ENCODE data around the gene CDHR3. TPM values are rescaled to one million over a fixed set of nuclear protein-coding genes. Genes with fewer than 3 reads are reported as not detected.

The CDHR3 gene
- total and polyA plus RNA-seq, 2 of the 8 experiments (the other 6 are each of a cell fraction or from before 2014, with no cell fraction given): 6.4 to 6.8 TPM

DNA sequence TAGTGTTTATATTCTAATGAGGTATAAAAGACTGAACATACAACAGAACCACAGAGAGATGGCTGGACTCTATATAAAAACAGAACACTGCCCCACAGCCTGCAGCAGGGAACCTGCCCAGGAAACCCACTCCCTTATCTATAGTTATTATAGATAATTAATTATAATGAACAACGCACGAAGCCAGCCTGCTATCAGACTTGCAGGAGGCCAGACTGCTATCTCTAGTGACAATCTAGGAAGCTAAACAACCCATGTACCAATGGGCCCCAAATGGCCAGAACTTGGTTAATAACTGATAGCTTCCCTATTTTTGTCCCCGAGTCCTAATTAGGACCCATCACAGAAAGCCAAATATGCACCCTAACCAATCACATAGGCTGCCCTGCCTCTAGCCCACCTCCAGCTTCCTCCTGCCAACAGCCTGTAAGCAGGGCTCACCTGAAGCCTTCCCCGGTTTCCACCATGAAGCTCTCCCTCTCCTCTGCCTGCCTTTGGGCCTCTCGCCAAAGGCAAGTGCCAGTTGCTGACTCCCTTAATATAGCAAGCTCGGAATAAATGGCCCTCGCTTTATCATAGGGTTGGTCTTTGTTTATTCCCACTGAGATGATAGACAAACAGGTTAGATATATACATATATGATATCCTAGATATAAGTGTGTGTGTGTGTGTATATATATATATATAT is 74.6 kb downstream of the CDHR3 start:
- Histone ChIP-seq H3K27ac (ENCODE audit: low read depth, low read length) (no peak overlapping the region), H3K4me2 (ENCODE audit: insufficient read depth in 1 of 2, low read depth in 2 of 2, low read length in 2 of 2) (no peak overlapping the region), H4K91ac (replicated peaks; ENCODE audit: insufficient read length, low read length) (no peak overlapping the region), H3K23ac (ENCODE audit: insufficient read length) (no peak overlapping the region), H3K4me1 (replicated peaks in 1 of 4; ENCODE audit: control insufficient read depth in 3 of 4, insufficient read depth in 4 of 4, low read length in 3 of 4) (peaks cover 0 to 7% (median 0%) of the 10 kb centered on the region in 4 experiments; a peak in 3 of 7 replicates), H3K56ac (replicated peaks; ENCODE audit: insufficient read length, low read depth, low read length) (no peak overlapping the region), H3K36me3 (ENCODE audit: control insufficient read depth in 2 of 4, insufficient read depth in 4 of 4, low read length in 3 of 4) (no peaks in the 10 kb centered on the region), H3K18ac (ENCODE audit: extremely low read depth, low read length) (no peak overlapping the region), H3K14ac (ENCODE audit: insufficient read length) (no peak overlapping the region), H3K79me2 (ENCODE audit: control insufficient read depth in 1 of 2, insufficient read depth in 2 of 2, low read length in 2 of 2) (no peaks in the 10 kb centered on the region), H2BK20ac (ENCODE audit: low read length) (no peak overlapping the region), H3K9ac (replicated peaks in 1 of 4; ENCODE audit: extremely low read depth in 1 of 4, low read depth in 3 of 4, low read length in 3 of 4) (no peak overlapping the region), H2BK120ac (replicated peaks; ENCODE audit: low read depth, low read length) (no peak overlapping the region), H3K79me1 (ENCODE audit: low read depth, low read length) (no peaks in the 10 kb centered on the region), H2AK5ac (ENCODE audit: low read depth, low read length) (no peak overlapping the region), H4K8ac (ENCODE audit: extremely low read depth, insufficient read depth, low read length) (no peak overlapping the region), H2AFZ (ENCODE audit: low read length) (no peak overlapping the region), H3K4me3 (ENCODE audit: extremely low read depth in 1 of 4, insufficient read depth in 2 of 4, low read depth in 3 of 4, low read length in 4 of 4) (no peak overlapping the region), H3K9me3 (ENCODE audit: insufficient read depth in 2 of 2, low read depth in 1 of 2, low read length in 1 of 2) (no peaks in the 10 kb centered on the region), H2BK15ac (ENCODE audit: low read length) (no peak overlapping the region), H3K23me2 (ENCODE audit: low read depth, low read length) (no peaks in the 10 kb centered on the region), H2BK5ac (ENCODE audit: low read depth, low read length) (no peak overlapping the region), H4K5ac (ENCODE audit: insufficient read length, low read depth, low read length) (no peak overlapping the region), H4K20me1 (replicated peaks in 1 of 2; ENCODE audit: control insufficient read depth in 1 of 2, insufficient read depth in 2 of 2, low read length in 2 of 2) (no peaks in the 10 kb centered on the region), H2BK12ac (ENCODE audit: low read depth, low read length) (no peak overlapping the region), H3K4ac (replicated peaks; ENCODE audit: insufficient read length, low read depth, low read length) (no peak overlapping the region), H3K27me3 (replicated peaks in 1 of 4; ENCODE audit: control insufficient read depth in 3 of 4, extremely low read depth in 1 of 4, insufficient read depth in 3 of 4, low read length in 3 of 4) (no peaks in the 10 kb centered on the region)
- 76% methylated on average over 7 of the region's 7 CpGs; no CpG with 5 or more reads in 1 of the 2 experiments for WGBS, 2 experiments (ENCODE audit: extremely low coverage in 1 of 2, insufficient coverage in 1 of 2, insufficient read length in 1 of 2, insufficient replicate concordance in 2 of 2, low coverage in 1 of 2, low lambda C conversion rate in 2 of 2, missing lambda C conversion rate in 1 of 2)
- FAIRE-seq (no peak), DNase-seq (ENCODE audit: low read depth in 1 of 2, low spot score in 2 of 2) (no peak)
- ChIA-PET POLR2A (ENCODE audit: partially characterized antibody) (interaction anchor here (1.0 kb wide), 1 partner anchor 48 kb away, joined by 3 read pairs; no protein-coding TSS in a partner anchor), CTCF (ENCODE audit: partially characterized antibody) (interaction anchor here (0.6 to 13.5 kb wide), 10 partner anchors 10 to 394 kb away, joined by 3 to 265 read pairs (median 6); no protein-coding TSS in a partner anchor)
- TF ChIP-seq, protein P1, sequence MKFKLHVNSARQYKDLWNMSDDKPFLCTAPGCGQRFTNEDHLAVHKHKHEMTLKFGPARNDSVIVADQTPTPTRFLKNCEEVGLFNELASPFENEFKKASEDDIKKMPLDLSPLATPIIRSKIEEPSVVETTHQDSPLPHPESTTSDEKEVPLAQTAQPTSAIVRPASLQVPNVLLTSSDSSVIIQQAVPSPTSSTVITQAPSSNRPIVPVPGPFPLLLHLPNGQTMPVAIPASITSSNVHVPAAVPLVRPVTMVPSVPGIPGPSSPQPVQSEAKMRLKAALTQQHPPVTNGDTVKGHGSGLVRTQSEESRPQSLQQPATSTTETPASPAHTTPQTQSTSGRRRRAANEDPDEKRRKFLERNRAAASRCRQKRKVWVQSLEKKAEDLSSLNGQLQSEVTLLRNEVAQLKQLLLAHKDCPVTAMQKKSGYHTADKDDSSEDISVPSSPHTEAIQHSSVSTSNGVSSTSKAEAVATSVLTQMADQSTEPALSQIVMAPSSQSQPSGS (IDR thresholded peaks at IDR 0.05; ENCODE audit: low read length): no peak
- TF ChIP-seq NANOG (IDR thresholded peaks at IDR 0.05; ENCODE audit: insufficient read depth, low read depth, low read length, poor library complexity, severe bottlenecking) (no peak), RBBP5 (IDR thresholded peaks at IDR 0.05; ENCODE audit: borderline replicate concordance, low read depth, low read length) (no peak), EZH2 (IDR thresholded peaks at IDR 0.05; ENCODE audit: low read depth, low read length, severe bottlenecking) (no peak), FOSL1 (IDR thresholded peaks at IDR 0.05; ENCODE audit: insufficient read depth, low read depth, low read length) (no peak), POLR2AphosphoS5 (IDR thresholded peaks at IDR 0.05; ENCODE audit: low read depth, low read length) (no peak), BRCA1 (IDR thresholded peaks at IDR 0.05; ENCODE audit: low read depth, low read length) (no peak), BCL11A (IDR thresholded peaks at IDR 0.05; ENCODE audit: low read depth in 2 of 2, low read length in 2 of 2) (no peak), TAF1 (IDR thresholded peaks at IDR 0.05; ENCODE audit: low read depth, low read length) (no peak), SIN3A (conservative IDR thresholded peaks at IDR 0.05 in 1 of 2, IDR thresholded peaks at IDR 0.05 in 1 of 2; ENCODE audit: low read depth in 1 of 2, low read length in 2 of 2) (no peak), SP1 (IDR thresholded peaks at IDR 0.05; ENCODE audit: low read depth, low read length) (no peak)
